Measurements from ENCODE around the gene TIAM2.

DNA sequence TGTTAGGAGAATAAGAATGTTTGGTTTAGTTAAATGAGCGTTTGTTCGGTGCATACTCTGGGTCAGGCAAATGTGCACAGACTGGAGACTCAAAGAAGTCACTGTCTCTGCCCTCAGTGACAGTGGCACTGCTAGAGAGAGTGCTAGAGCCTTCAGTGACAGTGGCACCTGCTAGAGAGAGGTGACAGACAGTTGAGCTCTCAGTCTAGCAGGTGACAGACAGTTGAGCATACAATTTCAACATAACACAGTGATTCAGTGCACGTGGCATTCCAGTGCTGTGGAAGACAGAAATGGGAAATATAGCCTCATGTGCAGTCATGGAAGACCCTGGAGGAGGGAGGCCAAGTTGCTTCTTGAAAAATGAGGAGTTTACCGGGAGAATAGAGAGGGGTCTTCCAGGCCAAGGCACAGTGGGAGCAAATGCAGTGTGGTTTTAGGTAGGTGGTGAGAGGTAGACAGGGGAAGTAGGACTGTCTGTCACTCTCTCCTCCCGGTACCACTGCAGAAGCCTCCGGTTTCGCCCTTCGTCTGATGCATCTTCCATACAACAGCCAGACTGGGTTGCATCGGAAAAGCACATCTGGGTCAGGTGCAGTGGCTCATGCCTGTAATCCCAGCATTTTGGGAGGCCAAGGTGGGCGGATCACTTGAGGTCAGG lies 160.8 kb downstream of the TIAM2 start:
- TF ChIP-seq, protein P1, sequence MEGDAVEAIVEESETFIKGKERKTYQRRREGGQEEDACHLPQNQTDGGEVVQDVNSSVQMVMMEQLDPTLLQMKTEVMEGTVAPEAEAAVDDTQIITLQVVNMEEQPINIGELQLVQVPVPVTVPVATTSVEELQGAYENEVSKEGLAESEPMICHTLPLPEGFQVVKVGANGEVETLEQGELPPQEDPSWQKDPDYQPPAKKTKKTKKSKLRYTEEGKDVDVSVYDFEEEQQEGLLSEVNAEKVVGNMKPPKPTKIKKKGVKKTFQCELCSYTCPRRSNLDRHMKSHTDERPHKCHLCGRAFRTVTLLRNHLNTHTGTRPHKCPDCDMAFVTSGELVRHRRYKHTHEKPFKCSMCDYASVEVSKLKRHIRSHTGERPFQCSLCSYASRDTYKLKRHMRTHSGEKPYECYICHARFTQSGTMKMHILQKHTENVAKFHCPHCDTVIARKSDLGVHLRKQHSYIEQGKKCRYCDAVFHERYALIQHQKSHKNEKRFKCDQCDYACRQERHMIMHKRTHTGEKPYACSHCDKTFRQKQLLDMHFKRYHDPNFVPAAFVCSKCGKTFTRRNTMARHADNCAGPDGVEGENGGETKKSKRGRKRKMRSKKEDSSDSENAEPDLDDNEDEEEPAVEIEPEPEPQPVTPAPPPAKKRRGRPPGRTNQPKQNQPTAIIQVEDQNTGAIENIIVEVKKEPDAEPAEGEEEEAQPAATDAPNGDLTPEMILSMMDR (IDR thresholded peaks at IDR 0.05) = no peak
- TF ChIP-seq EP300 (IDR thresholded peaks at IDR 0.05; ENCODE audit: low read depth) (no peak), POLR2A (IDR thresholded peaks at IDR 0.05) (no peak), POLR2AphosphoS5 (IDR thresholded peaks at IDR 0.05) (no peak)

Data from transverse colon (tissue), 4 donors.